ENCODE results near the gene NSD1.
"Not testable (repeated sequence)": the region's sequence is repeated elsewhere in the genome, so short reads cannot be mapped to it uniquely, and the experiment has no call there.

The NSD1 gene

DNA sequence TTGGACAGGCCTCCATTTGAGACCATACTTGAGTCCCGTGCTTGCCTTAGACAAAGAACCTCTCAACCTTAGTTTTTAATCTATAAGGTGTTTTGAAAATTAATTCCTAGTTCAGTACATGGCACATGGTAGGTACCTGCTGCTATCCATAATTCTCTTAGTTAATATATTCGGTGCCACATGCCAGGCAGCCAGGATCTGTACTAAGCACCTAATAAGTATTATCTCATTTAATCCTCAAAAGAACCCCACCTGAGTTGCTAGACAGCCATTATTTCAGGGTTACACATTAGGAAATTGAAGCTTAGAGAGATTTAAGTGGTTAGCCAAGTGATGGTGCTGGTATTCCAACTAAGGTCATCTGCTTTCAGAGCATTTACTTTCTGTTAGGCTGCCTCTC is 29.9 kb downstream of the NSD1 start:
- no peak for DNase-seq (ENCODE audit: extremely low read depth in 1 of 2, low read depth in 1 of 2)

DNA sequence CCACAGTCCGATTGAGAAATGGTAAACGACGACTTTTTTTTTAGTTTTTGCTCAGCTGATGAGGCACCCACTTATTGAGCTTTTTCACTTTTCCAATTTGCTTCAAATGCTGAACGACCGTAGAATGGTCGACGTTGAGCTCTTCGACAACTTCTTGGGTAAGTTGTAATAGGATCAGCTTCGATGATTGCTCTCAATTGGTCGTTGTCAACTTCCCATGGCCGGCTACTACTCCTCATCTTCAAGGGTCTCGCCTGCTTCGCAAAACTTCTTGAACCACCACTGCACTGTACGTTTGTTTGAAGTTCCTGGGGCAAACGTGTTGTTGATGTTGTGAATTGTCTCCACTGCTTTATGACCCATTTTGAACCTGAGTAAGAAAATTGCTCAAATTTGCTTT is 35.7 kb downstream of the NSD1 start:
- DNase-seq (ENCODE audit: extremely low read depth in 1 of 2, low read depth in 1 of 2): no peak

DNA sequence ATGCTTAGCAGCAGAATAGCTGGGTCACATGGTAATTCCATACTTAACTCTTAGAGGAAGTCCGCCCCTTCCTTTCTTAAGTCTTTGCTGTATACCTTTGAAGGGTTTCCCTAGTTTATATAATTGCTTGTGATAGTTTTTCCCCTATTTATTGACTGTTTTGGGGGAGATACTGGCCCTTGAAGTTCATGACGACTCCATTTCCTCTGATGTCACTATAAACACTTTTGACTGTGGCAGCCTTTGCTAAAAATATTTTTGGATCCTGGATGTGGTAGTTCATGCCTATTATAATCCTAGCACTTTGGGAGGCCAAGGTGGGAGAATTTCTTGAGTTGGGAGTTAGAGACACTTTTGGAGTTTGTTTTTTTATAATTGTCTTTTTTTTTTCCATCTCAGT is 38.4 kb downstream of the NSD1 start:
- DNase-seq (ENCODE audit: extremely low read depth in 1 of 2, low read depth in 1 of 2): no peak

DNA sequence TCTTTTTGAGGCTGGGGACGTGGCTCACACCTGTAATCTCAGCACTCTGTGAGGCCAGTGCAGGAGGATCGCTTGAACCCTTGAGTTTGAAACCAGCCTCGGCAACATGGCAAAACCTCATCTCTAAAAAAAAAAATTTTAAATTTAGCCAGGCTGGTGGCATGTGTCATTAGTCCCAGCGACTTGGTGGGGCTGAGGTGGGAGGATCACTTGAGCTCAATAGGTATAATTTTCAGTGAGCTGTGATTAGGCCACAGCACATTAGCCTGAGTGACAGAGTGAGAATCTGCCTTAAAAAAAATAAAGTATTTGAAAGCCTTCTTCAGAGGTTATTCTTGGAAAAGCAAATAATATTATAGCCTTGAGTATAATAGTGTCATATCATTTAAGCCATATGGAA is 41.8 kb downstream of the NSD1 start:
- DNase-seq (ENCODE audit: extremely low read depth in 1 of 2, low read depth in 1 of 2): no peak

DNA sequence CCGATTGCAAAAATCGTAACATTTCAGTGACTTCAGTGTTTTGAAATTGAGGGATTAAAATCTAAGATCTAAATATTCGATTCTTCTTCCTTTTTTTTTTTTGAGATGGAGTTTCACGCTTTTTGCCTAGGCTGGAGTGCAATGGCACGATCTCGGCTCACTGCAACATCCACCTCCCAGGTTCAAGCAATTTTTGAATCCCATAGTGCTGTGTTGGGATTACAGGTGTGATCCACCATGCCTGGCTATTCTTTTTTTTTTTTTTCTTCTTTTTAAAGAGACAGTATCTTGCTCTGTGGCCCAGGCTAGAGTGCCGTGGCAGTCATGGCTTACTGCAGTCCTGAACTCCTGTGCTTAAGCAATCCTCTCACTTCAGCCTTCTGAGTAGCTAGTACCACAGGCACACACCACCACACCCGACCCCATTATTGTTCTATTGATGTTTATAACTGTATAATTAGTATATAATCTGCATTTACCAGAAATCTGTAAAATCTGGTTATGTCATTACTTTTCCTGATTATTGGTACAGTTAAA is 42.7 kb downstream of the NSD1 start:
- DNase-seq (ENCODE audit: extremely low read depth in 1 of 2, low read depth in 1 of 2): no peak

DNA sequence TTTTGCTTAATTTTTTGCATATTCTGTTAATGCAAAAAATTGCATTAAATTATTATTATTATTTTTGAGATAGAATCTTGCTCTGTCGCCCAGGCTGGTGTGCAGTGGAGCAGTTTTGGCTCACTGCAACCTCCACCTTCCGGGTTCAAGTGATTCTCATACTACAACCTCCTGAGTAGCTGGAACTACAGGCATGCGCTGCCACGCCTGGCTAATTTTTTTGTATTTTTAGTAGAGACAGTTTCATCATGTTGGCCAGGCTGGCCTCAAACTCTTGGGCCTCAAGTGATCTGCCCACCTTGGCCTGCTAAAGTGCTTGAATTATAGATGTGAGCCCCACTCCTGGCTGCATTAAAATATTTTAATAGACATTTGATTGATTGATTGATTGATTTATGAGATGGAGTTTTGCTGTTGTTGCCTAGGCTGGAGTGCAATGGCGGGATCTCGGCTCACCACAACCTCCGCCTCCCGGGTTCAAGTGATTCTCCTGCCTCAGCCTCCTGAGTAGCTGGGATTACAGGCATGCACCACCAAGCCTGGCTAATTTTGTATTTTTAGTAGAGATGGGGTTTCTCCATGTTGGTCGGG is 44.4 kb downstream of the NSD1 start:
- not testable (repeated sequence) for DNase-seq (ENCODE audit: extremely low read depth in 1 of 2, low read depth in 1 of 2)

DNA sequence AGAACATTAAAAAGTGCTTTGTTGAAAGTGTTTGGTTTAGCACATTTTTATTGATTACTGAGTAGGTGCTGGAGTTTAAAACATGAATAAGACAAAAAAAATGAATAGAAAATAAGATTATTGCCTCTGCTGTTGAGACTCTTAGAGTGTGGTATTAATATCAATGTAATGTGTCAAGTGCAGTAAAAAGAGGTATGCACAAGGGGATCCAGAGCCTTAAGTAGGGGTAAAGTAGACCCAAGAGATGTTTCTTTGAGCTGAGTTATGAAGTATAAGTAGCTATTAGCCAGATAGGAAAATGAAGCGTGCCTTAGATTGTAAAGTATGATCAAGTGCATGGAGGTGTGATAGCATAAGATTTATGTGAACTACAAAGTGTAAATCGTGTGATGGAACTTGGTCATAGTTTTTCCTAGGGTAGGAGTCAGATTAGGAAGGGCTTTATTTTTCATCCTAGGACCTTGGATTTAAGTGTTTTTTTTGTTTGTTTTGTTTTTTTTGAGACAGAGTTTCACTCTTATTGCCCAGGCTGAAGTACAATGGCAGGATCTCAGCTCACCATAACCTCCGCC is 45.2 kb downstream of the NSD1 start:
- DNase-seq (ENCODE audit: extremely low read depth in 1 of 2, low read depth in 1 of 2): no peak

DNA sequence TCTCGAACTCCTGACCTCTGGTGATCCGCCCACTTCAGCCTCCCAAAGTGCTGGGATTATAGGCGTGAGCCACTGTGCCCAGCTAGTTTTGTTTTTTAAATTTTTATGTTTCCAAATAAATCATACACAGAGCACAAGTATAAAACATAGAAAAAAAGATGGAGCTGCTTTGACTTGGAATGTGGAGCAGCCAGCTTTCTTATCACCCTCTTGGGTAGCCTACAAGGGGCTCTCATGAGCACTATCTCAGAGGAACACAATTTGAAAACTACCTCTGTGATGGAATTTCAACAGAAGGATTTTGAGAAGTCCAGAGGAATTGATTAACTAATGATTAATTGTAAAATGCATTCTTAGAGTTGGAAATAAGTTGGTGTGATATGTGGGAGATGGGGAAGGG is 45.9 kb downstream of the NSD1 start:
- no peak for DNase-seq (ENCODE audit: extremely low read depth in 1 of 2, low read depth in 1 of 2)

DNA sequence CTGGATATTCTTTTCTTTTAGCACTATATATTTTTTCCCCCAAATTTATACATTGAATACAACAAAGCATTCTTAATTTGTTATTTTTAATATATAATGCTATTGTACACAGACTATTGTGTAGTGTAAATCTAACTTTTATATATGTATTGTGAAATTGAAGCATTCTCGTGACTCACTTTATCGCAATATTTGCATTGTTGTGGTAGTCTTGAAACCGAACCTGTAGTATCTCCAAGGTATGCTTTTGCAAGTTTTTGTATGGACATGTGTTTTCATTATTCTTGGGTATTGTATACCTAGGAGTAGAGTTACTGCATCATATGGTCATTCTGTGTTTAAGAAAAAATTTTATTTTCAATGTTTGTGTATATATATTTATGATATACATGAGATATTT is 49.6 kb downstream of the NSD1 start:
- DNase-seq (ENCODE audit: extremely low read depth in 1 of 2, low read depth in 1 of 2): no peak

DNA sequence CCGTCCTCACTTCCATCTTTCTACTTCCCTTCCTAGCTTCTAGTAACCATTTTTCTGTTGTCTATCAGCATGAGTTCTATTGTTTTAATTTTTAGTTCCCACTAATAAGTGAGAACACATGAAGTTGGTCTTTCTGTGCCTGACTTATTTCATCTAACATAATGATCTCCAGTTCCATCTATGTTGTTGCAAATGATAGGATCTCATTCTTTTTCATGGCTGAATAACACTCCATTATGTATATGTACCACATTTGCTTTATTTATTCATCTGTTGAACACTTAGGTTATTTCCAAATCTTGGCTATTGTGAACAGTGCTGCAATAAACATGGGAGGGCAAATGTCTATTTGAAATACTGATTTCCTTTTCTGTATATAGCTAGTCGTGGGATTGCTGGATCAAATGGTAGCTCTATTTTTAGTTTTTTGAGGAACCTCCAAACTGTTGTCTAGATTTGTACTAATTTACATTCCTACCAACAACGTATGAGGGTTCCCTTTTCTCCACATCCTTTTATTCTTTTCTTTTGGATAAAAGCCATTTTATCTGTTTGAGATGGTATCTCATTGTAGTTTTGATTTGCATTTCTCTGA is 50.3 kb downstream of the NSD1 start:
- no peak for DNase-seq (ENCODE audit: extremely low read depth in 1 of 2, low read depth in 1 of 2)

DNA sequence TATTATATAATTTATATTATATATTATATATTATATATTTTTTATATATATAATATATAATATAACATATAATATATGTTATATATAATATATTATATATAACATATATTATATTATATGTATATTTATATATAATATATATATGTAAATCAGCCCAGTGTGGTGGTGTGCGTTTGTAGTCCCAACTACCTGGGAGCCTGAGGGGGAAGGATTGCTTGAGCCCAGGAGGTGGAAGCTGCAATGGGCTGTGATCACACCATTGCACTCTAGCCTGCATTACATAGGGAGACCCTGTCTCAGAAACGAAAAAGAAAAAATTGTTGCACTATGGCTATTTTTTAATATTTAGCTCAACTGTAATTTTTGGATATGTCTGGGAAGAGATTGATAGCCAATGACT is 52.4 kb downstream of the NSD1 start:
- no peak for DNase-seq (ENCODE audit: extremely low read depth in 1 of 2, low read depth in 1 of 2)

DNA sequence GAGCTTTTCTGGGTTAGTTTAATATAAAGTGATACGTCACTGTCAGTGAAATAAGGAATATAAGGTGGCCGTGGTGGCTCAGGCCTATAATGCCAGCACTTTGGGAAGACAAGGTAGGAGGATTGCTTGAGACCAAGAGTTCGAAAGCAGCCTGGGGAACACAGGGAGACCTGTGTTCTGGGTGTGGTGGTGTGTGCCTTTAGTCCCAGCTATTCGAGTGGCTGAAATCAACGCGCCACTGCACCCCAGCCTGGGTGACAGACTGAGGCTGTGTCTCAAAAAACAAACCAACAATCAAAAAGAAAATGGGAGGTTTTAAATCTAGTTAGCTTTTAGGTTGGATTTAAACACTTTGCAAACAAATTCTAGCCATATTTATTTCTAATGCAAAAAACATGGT is 53.1 kb downstream of the NSD1 start:
- no peak for DNase-seq (ENCODE audit: extremely low read depth in 1 of 2, low read depth in 1 of 2)

DNA sequence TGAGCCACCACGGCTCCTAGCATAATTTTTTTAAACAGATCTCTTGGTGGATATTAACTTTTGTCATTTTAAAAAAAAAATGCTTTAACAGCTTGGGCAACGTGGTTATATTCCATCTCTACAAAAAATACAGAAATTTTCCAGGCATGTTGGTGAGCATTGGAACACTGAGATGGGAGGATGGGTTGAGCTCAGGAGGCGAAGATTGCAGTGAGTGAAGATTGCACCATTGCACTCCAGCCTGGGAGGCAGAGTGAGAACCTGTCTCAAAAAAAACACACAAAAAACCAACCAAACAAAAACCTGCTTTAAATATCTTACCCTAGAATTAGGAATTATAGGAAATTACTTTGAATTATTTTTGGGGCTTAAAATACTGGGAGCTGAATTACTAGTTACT is 55.2 kb downstream of the NSD1 start:
- DNase-seq (ENCODE audit: extremely low read depth in 1 of 2, low read depth in 1 of 2): no peak

DNA sequence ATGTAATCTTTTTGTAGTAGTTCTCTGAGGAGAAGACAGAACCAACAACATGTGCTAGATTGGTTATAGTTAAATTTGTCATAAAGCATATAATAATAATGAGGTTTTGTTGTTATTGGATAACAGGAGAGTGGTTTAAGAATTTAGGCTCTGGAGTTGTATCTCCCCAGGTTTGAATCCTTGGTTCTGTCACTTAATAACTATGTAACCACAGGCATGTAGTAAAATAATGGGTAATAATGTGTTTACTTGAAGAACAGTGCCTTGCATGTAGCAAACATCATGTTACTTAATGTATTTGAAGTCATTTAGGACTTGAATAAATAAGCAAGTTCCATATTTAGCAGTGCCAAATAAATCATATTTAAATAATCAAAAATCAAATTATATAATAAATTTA is 55.8 kb downstream of the NSD1 start:
- no peak for DNase-seq (ENCODE audit: extremely low read depth in 1 of 2, low read depth in 1 of 2)

DNA sequence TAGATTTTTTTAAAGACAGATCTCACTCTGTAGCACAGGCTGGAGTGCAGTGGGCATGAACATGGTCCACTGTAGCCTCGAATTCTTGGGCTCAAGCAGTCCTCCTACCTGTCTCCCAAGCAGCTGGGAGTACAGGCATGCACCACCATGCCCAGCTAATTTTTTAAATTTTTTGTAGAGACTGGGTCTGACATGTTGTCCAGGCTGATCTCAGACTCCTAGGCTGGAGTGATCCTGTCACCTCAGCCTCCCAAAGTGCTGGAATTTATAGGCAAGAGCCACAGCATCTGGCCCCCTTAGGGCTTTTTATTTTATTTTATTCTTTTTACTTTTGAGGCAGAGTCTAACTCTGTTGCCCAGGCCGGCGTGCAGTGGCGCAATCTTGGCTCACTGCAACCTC is 56.4 kb downstream of the NSD1 start:
- no peak for DNase-seq (ENCODE audit: extremely low read depth in 1 of 2, low read depth in 1 of 2)

DNA sequence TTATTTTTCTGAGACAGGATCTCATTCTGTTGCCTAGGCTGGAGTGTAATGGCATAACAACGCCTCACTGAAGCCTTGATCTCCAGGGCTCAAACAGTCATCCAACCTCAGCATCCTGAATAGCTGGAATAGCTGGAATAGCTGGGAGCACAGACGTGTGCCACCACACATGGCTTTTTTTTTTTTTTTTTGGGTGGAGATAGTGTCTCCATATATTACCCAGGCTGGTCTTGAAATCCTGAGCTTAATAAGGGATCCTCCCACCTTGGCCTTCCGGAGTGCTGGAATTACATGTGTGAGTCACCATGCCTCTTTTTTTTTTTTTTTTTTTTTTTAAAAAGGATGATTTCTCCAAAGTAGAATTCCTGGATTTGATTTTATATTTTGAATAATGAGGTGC is 60.7 kb downstream of the NSD1 start:
- DNase-seq (ENCODE audit: extremely low read depth in 1 of 2, low read depth in 1 of 2): no peak

DNA sequence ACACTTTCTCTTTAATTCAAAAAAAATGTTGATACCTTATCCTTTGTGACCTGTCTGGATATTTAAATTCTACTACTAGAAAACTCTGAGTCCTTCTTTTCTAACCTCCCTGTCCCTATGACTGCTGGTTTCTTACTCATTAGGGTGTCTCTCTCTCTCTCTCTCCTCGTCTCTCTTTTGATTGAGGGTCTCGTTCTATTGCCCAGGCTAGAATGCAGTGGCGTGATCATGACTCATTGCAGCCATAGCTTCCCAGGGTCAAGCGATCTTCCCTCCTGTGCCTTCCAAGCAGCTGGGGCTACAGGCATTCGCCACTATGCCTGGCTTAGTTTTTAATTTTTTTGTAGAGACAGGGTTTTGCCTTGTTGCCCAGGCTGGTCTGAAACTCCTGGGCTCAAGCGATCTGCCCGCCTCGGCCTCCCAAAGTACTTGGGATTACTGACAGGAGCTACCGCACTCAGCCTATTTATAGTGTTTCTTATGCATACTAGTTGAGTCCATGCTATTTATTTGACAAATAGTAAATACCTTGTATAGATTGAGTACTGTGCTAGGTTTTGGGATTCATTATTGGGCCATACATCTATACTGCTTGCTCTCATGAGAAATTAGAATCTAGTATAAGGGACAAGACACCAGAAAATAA is 61.9 kb downstream of the NSD1 start:
- DNase-seq (ENCODE audit: extremely low read depth in 1 of 2, low read depth in 1 of 2): no peak

DNA sequence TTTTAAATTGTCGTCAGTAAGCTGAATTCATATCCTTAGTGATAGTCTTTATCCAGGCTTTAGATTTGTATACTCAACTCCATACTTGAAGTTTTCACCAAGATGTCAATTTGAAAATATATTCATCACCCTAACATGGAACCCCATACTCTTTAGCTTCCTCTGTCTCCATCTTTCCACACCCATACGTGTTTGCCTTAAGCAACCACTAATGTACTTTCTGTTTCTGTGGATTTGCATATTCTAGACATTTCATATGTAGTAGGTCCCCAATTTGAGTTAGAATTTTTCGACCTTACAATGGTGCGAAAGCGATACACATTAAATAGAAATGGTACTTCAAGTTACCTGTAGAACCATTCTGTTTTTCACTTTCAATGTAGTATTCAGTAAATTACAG is 65.2 kb downstream of the NSD1 start:
- DNase-seq (ENCODE audit: extremely low read depth in 1 of 2, low read depth in 1 of 2): no peak

DNA sequence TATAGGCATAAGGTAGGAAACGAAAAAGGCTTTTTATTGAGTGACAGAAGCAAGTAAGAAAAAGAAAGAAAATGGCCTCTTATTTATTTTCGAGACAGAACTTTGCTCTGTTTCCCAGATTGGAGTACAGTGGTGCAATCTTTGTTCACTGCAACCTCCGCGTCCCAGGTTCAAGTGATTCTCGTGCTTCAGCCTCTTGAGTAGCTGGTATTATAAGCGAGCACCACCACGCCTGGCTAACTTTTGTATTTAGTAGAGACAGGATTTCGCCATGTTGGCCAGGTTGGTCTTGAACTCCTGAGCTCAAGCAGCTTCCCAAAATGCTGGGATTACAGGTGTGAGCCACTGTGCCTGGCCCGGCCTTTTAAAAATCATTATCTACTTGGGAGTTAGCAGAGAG is 70.7 kb downstream of the NSD1 start:
- no peak for DNase-seq (ENCODE audit: extremely low read depth in 1 of 2, low read depth in 1 of 2)

DNA sequence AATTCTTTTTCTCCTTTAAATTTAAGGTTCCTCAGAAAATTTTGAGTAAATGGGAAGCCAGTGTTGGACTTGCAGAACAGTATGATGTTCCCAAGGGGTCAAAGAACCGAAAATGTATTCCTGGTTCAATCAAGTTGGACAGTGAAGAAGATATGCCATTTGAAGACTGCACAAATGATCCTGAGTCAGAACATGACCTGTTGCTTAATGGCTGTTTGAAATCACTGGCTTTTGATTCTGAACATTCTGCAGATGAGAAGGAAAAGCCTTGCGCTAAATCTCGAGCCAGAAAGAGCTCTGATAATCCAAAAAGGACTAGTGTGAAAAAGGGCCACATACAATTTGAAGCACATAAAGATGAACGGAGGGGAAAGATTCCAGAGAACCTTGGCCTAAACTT is 76.0 kb downstream of the NSD1 start:
- DNase-seq (ENCODE audit: extremely low read depth in 1 of 2, low read depth in 1 of 2): no peak

DNA sequence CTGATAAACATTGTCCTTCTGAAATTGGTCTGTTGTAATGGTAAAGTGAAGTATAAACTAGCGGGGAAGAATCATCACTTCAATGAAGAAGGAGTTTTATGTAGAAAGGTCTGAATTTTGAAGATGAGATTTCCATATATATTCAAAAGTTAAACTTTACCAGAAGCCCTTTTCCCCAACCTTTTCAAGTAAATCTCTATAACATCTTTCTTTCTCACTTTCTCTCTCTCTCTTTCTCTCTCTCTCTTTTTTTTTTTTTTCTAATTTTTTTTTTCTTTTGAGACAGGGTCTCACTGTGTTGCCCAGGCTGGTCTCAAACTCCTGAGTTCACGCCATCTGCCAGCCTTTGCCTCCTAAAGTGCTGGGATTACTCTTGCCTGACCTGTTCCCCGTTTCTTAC is 78.7 kb downstream of the NSD1 start:
- no peak for DNase-seq (ENCODE audit: extremely low read depth in 1 of 2, low read depth in 1 of 2)

DNA sequence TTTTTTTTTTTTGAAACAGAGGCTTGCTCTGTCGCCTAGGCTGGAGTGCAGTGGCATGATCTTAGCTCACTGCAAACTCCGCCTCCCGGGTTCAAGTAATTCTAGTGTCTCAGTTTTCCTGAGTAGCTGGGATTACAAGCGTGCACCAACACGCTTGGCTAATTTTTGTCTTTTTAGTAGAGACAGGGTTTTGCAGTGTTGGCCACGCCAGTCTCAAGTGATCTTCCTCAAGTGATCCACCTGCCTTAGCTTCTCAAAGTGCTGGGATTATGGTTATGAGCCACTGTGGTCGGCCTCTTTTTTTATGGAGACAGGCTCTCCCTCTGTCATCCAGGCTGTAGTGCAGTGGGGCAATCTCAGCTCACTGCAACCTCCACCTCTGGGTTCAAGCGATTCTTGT is 87.0 kb downstream of the NSD1 start:
- no peak for DNase-seq (ENCODE audit: extremely low read depth in 1 of 2, low read depth in 1 of 2)
